Psoas muscle (tissue), 8 donors: ENCODE data around the gene HDLBP. TPM values are rescaled to one million over a fixed set of nuclear protein-coding genes. Genes with fewer than 3 reads are reported as not detected.
A peak's percentile ranks its signal among the peaks of the same experiment; 100 is the strongest.

Source experiments
- ATAC-seq, 4 donors: fragments of 200-7000 bp; cut with Tn5 transposase; one replicate each; pipeline ENCODE4 v1.9.1; 2020; ENCODE audit warnings: moderate library complexity in 3 of 4, mild to moderate bottlenecking in 2 of 4
- DNase-seq, 2 donors: peaks; one replicate each; pipeline ENCODE4 v3.0.0-alpha.2; 2020
- H3K27ac ChIP-seq: fragments of 200-600 bp; one replicate; pipeline ENCODE4 v1.8.0; 2022
- H3K27me3 ChIP-seq, 3 donors: fragments of 200-600 bp in 1 of 3; one replicate each; pipeline versions ENCODE4 v1.6.1 to v1.8.0; 2013 to 2022; ENCODE audit warnings: low read length in 2 of 3, mild to moderate bottlenecking in 2 of 3, moderate library complexity in 1 of 3; ENCODE audit not compliant: insufficient read depth in 3 of 3
- H3K36me3 ChIP-seq, 2 donors: fragments of 200-600 bp in 1 of 2; one replicate each; pipeline versions ENCODE4 v1.6.1 to v1.8.0; 2013 to 2022; ENCODE audit warnings: low read depth in 1 of 2, mild to moderate bottlenecking in 1 of 2, moderate library complexity in 1 of 2; ENCODE audit not compliant: insufficient read depth in 1 of 2
- H3K4me1 ChIP-seq: fragments of 200-600 bp; one replicate; pipeline ENCODE4 v1.8.0; 2022
- H3K4me3 ChIP-seq: fragments of 200-600 bp; one replicate; pipeline ENCODE4 v1.8.0; 2022; ENCODE audit warnings: mild to moderate bottlenecking
- H3K9me3 ChIP-seq: fragments of 200-600 bp; one replicate; pipeline ENCODE4 v1.8.0; 2022
- CTCF ChIP-seq: fragments of 200-600 bp; IDR thresholded peaks from one replicate; pipeline ENCODE4 v1.8.0; 2022; ENCODE audit warnings: antibody characterized with exemption
- WGBS, 3 donors: extraction: QIAGEN DNeasy Blood & Tissue Kit; methylation state at CpG; one replicate each; pipeline versions ENCODE4 v1.1.6 to v1.1.7; 2013; 5-methylcytosine and 5-hydroxymethylcytosine counted together
- intact Hi-C, 2 donors: fragments of 100-400 bp; cut with DNase I; formaldehyde crosslinking; loops; one replicate each; pipeline versions ENCODE4 v1.11.0 to v1.14.2; 2022
- polyA plus RNA-seq, 3 donors: library from polyadenylated mRNA; stranded (reverse); fragments of 200-250 nt; gene quantifications; one replicate each; pipeline ENCODE4 v1.2.3, GENCODE V29; 2013
- total RNA-seq, 4 donors: library from RNA; stranded (reverse); fragmentation: NEBNext Ultra II Directional in 2 of 4; extraction: Animal tissue kit (Norgen Biotek cat#: 25700) in 2 of 4; gene quantifications; one replicate each; pipeline versions ENCODE4 v1.2.1 to v1.2.4, GENCODE V29; 2021 to 2023
- donor health status: healthy with polysubstance abuse.
- donor health status: DM: no; HTN: no; CAD: no; lungs with moderate emphysema.
- donor health status: Bipolar disorder and iron deficiency.
- donor health status: healthy.
- donor health status: DM: yes; HTN: yes; CAD: no.
- donor health status: DM: no; HTN: no; CAD: no.
- donor health status: DM: no; HTN: no; CAD: no.
- donor health status: DM: yes; HTN: yes; CAD: no.

HDLBP gene
- total and polyA plus RNA-seq, 7 donors, result 264 to 526 (median 421) TPM

GRCh38 chr2:241224851-241225438, 90.5 kb downstream of the HDLBP start:
- H3K27ac ChIP-seq, result no peak overlapping the region
- H3K4me1 ChIP-seq, result peaks cover 6% of the 10 kb centered on the region
- no peak overlapping the region for H3K4me3 ChIP-seq
- peak in 1 of 2 donors; percentile 25 for DNase-seq
- H3K27me3 ChIP-seq, result no peaks in the 10 kb centered on the region
- intact Hi-C loops, result loop anchor here in 1 of 2 donors (5.0 kb wide), 1 partner anchor 42 kb away; no protein-coding TSS in a partner anchor
- no peak for ATAC-seq
- WGBS, 3 donors, result 67 to 78% (median 71%) methylated on average over 8 of the region's 8 CpGs
- H3K36me3 ChIP-seq, result peaks cover 3 to 49% of the 10 kb centered on the region in 2 donors
- TF ChIP-seq CTCF, result no peak
- H3K9me3 ChIP-seq, result no peaks in the 10 kb centered on the region

- WGBS, 3 donors, result 30 to 37% (median 32%) methylated on average over 25 to 26 of the region's 26 CpGs
- intact Hi-C loops, result loop anchor here in 1 of 2 donors (5.0 kb wide), 1 partner anchor 43 kb away; no protein-coding TSS in a partner anchor
- Histone ChIP-seq H3K4me1 (peaks cover 6% of the 10 kb centered on the region), H3K27me3 (no peaks in the 10 kb centered on the region), H3K4me3 (no peak overlapping the region), H3K9me3 (no peaks in the 10 kb centered on the region), H3K36me3 (peaks cover 0 to 42% of the 10 kb centered on the region in 2 donors), H3K27ac (no peak overlapping the region)
- no peak for TF ChIP-seq CTCF
- ATAC-seq (peak; percentile 28 to 55 (median 46)), DNase-seq (peak; percentile 47 to 71)
Observed at GRCh38 chr2:241224018-241224850, 91.2 kb downstream of the HDLBP start.

- Histone ChIP-seq H3K27me3 (no peaks in the 10 kb centered on the region), H3K27ac (no peak overlapping the region), H3K4me1 (peaks cover 12% of the 10 kb centered on the region), H3K36me3 (peaks cover 0 to 34% of the 10 kb centered on the region in 2 donors), H3K9me3 (no peaks in the 10 kb centered on the region), H3K4me3 (no peak overlapping the region)
- peak; percentile 12 to 50 for DNase-seq
- 52 to 58% (median 53%) methylated on average over 23 of the region's 23 CpGs for WGBS, 3 donors
- ATAC-seq, result peak; percentile 24 to 42 (median 36)
- intact Hi-C loops, result loop anchor here in 1 of 2 donors (5.0 kb wide), 1 partner anchor 44 kb away; no protein-coding TSS in a partner anchor
- TF ChIP-seq CTCF, result no peak
Observed at GRCh38 chr2:241223211-241224017, 92.1 kb downstream of the HDLBP start.

- no peak for ATAC-seq
- Histone ChIP-seq H3K9me3 (no peaks in the 10 kb centered on the region), H3K27me3 (no peaks in the 10 kb centered on the region), H3K36me3 (no peaks in the 10 kb centered on the region), H3K4me1 (peaks cover 13% of the 10 kb centered on the region), H3K27ac (no peak overlapping the region), H3K4me3 (no peak overlapping the region)
- no peak for DNase-seq
- intact Hi-C loops, result loop anchor here in 1 of 2 donors (5.0 kb wide), 2 partner anchors 47 to 118 kb away; partner anchors contain the start of gene MTERF4
- no peak for TF ChIP-seq CTCF
- WGBS, 3 donors, result 83 to 95% (median 92%) methylated on average over 6 of the region's 6 CpGs
Observed at GRCh38 chr2:241219856-241220356, 95.6 kb downstream of the HDLBP start.
